ENCODE data around the gene SLC5A9. TPM values are rescaled to one million over a fixed set of nuclear protein-coding genes. Genes with fewer than 3 reads are reported as not detected.

The SLC5A9 gene
- total RNA-seq, 3 donors from 2014 or later: 0.73 to 3.0 (median 2.4) TPM

DNA sequence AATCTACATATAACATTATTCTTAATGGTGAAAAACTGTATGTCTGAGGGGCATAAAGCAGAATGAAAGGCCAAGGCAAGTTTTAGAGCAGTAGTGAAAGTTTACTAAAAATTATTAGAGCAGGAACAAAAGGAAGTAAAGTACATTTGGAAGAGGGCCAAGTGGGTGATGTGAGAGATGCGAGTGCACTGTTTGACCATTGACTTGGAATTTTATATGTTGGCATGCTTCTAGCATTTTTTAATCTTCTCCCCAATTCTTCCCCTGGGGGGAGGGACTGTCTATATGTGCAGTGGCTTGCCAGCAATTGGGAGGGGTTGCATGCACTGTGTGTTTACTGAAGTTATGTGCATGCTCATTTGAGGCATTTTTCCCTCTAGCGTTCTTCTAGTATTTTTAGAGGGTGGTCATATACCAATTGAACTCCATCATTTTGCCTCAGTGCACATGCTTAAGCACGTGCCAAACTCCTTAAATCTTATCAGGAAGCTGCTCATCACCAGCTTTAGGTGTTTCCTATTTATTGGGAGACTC is 36.1 kb upstream of the SLC5A9 start:
- peaks cover 20% of the 10 kb centered on the region for H3K9me3 ChIP-seq
- H3K4me3 ChIP-seq: no peak overlapping the region
- no peaks in the 10 kb centered on the region for H3K36me3 ChIP-seq (ENCODE audit: low read depth)
- intact Hi-C loops (cut with DNase I, micrococcal nuclease): no loop called here
- DNase-seq: no peak
- no peaks in the 10 kb centered on the region for H3K4me1 ChIP-seq (ENCODE audit: low read depth)
- TF ChIP-seq, protein P1, sequence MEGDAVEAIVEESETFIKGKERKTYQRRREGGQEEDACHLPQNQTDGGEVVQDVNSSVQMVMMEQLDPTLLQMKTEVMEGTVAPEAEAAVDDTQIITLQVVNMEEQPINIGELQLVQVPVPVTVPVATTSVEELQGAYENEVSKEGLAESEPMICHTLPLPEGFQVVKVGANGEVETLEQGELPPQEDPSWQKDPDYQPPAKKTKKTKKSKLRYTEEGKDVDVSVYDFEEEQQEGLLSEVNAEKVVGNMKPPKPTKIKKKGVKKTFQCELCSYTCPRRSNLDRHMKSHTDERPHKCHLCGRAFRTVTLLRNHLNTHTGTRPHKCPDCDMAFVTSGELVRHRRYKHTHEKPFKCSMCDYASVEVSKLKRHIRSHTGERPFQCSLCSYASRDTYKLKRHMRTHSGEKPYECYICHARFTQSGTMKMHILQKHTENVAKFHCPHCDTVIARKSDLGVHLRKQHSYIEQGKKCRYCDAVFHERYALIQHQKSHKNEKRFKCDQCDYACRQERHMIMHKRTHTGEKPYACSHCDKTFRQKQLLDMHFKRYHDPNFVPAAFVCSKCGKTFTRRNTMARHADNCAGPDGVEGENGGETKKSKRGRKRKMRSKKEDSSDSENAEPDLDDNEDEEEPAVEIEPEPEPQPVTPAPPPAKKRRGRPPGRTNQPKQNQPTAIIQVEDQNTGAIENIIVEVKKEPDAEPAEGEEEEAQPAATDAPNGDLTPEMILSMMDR (IDR thresholded peaks at IDR 0.05): no peak
- no peak for ATAC-seq

DNA sequence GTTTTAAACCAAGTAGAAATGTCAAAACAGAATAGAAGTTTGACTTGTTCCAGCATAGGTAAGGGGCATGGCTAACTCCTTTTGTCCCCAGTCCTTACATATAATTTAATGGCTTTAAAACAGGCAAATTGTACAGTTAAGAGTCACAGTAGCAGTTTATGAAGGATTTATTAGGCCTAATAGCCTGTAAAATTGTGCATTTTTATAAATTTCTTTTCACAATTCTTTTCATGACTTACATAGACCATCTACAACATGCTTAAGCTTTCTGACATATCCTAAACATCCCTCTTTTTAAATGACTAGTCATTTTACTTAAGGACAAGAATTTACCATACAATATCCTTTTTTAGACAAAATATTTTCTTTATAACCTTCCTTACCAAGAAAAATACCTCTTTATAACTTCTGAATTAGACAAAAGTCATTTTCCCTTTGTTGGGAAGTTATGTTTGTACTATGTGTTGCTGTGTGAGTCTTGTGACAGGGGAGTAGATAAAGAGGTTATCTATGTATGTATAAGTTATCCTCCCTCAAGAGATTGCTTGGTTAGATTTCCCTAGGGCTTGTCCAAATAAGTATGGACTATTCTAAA is 34.5 kb upstream of the SLC5A9 start:
- intact Hi-C loops (cut with DNase I, micrococcal nuclease): no loop called here
- Histone ChIP-seq H3K4me1 (ENCODE audit: low read depth) (no peaks in the 10 kb centered on the region), H3K4me3 (no peak overlapping the region), H3K36me3 (ENCODE audit: low read depth) (no peaks in the 10 kb centered on the region), H3K9me3 (peaks cover 20% of the 10 kb centered on the region)
- DNase-seq: no peak
- ATAC-seq: no peak
- TF ChIP-seq, protein P1 (IDR thresholded peaks at IDR 0.05): no peak

DNA sequence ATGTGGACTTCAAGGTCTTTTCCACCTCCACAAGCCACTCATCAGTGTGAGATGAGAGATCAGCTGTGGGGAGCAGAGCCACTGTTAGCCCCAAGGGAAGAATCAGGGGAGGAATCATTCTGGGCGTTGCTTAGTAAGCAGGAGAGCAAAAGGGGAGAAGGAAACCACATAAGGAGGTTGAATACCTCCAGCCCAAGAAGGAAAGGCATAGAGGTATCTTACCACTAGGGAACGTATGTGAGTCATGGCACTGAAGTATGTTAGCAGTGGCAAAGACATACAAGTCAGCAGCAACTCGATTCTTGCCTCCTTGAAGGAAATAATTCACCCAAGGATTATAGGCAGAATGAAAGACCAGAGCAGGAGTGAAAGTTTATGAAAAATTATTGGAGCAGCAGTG is 31.6 kb upstream of the SLC5A9 start:
- Histone ChIP-seq H3K36me3 (ENCODE audit: low read depth) (no peaks in the 10 kb centered on the region), H3K4me1 (ENCODE audit: low read depth) (no peaks in the 10 kb centered on the region), H3K9me3 (peaks cover 20% of the 10 kb centered on the region), H3K4me3 (no peak overlapping the region)
- intact Hi-C loops (cut with DNase I, micrococcal nuclease): no loop called here
- peak; percentile 41 for ATAC-seq
- TF ChIP-seq, protein P1 (IDR thresholded peaks at IDR 0.05): no peak
- DNase-seq: no peak

DNA sequence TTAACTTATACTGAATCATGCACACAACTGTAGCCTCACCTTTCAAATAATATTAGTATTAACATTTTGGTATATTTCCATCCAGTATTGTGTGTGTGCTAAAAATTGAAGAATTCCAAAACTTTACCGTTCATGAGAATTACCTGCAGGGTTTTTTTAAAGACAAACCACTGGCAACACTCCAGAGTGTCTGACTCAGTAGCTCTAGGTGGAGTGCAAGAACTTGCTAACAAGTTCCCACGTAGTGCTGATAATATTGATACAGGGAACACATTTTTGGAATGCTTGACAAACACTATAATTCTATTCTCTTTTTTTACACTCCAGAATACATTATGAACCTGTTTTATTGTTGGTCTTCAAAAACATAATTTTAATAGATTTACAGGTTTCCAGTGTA is 27.7 kb upstream of the SLC5A9 start:
- intact Hi-C loops (cut with DNase I, micrococcal nuclease): no loop called here
- TF ChIP-seq, protein P1 (IDR thresholded peaks at IDR 0.05): no peak
- H3K9me3 ChIP-seq: no peaks in the 10 kb centered on the region
- H3K36me3 ChIP-seq (ENCODE audit: low read depth): no peaks in the 10 kb centered on the region
- no peak for ATAC-seq
- H3K4me3 ChIP-seq: no peak overlapping the region
- H3K4me1 ChIP-seq (ENCODE audit: low read depth): peaks cover 3% of the 10 kb centered on the region
- no peak for DNase-seq

DNA sequence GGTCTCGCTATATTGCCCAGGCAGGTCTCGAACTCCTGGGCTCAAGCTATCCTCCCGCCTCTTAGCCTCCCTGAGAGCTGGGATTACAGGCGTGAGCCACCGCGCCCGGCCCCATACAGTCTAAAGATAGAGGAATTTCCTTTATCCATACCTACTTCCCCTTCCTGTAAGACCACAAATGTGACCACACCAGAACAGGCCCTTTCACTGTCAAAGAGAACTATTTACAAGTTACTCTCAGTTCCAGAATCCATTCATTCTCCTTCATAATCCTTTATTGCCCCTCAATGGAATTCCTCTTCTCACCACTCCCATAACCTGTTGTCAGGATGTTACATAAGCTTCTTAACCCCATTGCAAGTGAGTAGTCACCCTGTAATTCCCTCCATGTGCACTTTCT is 26.3 kb upstream of the SLC5A9 start:
- TF ChIP-seq, protein P1 (IDR thresholded peaks at IDR 0.05): no peak
- ATAC-seq (peak; percentile 39), DNase-seq (no peak)
- H3K36me3 ChIP-seq (ENCODE audit: low read depth): no peaks in the 10 kb centered on the region
- no peaks in the 10 kb centered on the region for H3K9me3 ChIP-seq
- H3K4me1 ChIP-seq (ENCODE audit: low read depth): peaks cover 3% of the 10 kb centered on the region
- intact Hi-C loops (cut with DNase I, micrococcal nuclease): no loop called here
- no peak overlapping the region for H3K4me3 ChIP-seq

Data from mucosa of descending colon (tissue), 3 donors.